AG04449 (cell line): ENCODE results near the gene RASGRP2.

Source experiments
- CTCF ChIA-PET: fragments of 350-600 bp; formaldehyde crosslinking; extraction: SDS; loops from one replicate; lab custom pipeline; 2021; ENCODE audit warnings: antibody characterized with exemption; lab: Yijun Ruan, JAX
- POLR2A ChIA-PET: fragments of 400-600, 350-600 bp; formaldehyde crosslinking; extraction: SDS; loops from one replicate; lab custom pipeline; 2020; ENCODE audit warnings: antibody characterized with exemption, inconsistent platforms; lab: Yijun Ruan, JAX
- DNase-seq: peaks from one replicate; pipeline ENCODE4 v3.0.0-alpha.2; 2010; ENCODE audit warnings: low read depth, low spot score
- H3K4me3 ChIP-seq: 2 replicates; pipeline ENCODE4 v1.5.1; 2011; ENCODE audit warnings: low read depth, mild to moderate bottlenecking, control low read depth, low read length
- TF ChIP-seq, protein P1 (sequence below): IDR thresholded peaks from one replicate; pipeline ENCODE4 v1.5.1; 2011; ENCODE audit warnings: mild to moderate bottlenecking, moderate library complexity, low read length, control low read depth, inconsistent platforms; ENCODE audit not compliant: insufficient read depth; ENCODE audit errors: missing control alignments

Gene RASGRP2

DNA sequence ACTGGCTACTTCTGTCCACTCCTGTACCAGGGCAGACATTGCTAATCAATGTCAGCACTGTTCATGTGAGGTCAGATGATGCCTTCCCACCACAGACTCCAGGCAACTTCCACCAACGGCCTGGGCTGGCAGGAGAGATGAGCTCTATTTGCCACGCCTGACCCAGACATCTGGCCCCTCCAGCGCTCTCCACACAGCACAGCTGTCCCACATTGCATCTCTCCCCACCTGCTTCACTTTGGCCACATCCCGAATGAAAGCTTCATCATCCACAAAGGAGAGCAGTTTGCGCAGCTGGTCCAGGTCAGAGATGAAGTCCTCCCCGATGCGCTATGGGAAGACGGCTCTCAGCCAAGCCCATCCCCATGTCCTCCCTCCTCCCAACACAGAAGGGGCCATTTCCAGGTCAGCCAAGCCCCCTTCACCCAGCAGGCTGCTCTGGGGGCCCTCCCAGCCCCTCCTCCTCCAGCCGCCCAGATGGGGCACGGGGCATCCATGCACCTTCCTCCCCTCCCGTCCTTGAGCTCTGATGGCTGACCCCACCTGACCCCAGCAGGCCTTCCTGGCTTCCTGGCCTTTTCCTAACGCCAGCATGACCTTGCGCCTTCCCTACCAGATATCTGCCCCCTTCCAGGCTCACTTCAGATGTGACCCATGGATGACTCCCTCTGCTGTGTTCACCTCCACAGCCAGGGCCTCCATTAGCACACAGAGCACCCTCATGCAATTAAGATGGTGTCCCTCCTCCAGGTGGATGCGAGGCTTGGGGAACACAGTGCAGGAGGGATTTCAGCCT lies 8.4 kb upstream of the RASGRP2 start:
- DNase-seq, result no peak
- POLR2A ChIA-PET, result no interaction called here
- TF ChIP-seq, protein P1, sequence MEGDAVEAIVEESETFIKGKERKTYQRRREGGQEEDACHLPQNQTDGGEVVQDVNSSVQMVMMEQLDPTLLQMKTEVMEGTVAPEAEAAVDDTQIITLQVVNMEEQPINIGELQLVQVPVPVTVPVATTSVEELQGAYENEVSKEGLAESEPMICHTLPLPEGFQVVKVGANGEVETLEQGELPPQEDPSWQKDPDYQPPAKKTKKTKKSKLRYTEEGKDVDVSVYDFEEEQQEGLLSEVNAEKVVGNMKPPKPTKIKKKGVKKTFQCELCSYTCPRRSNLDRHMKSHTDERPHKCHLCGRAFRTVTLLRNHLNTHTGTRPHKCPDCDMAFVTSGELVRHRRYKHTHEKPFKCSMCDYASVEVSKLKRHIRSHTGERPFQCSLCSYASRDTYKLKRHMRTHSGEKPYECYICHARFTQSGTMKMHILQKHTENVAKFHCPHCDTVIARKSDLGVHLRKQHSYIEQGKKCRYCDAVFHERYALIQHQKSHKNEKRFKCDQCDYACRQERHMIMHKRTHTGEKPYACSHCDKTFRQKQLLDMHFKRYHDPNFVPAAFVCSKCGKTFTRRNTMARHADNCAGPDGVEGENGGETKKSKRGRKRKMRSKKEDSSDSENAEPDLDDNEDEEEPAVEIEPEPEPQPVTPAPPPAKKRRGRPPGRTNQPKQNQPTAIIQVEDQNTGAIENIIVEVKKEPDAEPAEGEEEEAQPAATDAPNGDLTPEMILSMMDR, result no peak
- CTCF ChIA-PET, result interaction anchor here (1.0 to 2.2 kb wide), 3 partner anchors 10 to 15 kb away, joined by 3 to 17 read pairs (median 4); no protein-coding TSS in a partner anchor
- no peak overlapping the region for H3K4me3 ChIP-seq

DNA sequence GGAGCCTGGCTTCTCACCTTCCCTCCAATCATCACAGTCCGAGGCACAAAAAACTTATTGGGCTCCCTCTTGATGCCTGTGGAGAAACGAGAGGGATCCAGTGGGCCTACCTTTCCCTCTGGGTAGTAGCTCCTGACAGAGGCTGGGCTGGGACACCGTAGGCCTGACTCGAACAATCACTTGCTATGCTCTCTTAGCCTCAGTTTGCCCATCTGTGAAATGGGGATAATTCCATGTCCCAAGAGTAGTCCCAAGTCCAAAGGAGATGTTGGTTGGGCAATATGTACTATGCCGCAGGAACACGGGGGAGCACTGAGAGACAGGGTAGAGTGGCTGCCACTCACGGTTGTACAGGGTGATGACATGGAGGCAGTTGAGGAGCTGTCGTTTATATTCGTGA lies 7.6 kb upstream of the RASGRP2 start:
- no peak overlapping the region for H3K4me3 ChIP-seq
- DNase-seq, result no peak
- CTCF ChIA-PET, result interaction anchor here (1.0 to 2.2 kb wide), 3 partner anchors 9 to 16 kb away, joined by 3 to 17 read pairs (median 4); no protein-coding TSS in a partner anchor
- POLR2A ChIA-PET, result no interaction called here
- TF ChIP-seq, protein P1, result no peak

DNA sequence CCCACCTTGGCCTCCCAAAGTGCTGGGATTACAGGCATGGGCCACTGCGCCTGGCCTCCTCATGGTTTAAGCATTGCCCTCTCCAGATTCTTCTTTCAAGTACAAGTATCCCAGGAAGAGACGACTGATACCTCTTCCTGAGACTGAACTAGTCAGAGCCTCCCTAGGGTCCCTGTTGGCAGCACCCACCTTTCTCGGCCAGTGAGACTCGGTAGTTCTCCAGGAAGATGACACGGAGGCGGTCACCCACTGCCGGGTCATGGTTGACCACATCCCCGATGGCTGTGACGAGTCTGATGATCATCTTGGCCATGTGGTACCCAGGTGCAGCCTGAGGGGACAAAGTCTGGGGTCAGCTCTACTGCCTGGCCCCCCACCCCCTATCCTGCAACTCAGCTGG lies 7.2 kb upstream of the RASGRP2 start:
- H3K4me3 ChIP-seq, result no peak overlapping the region
- TF ChIP-seq, protein P1, result no peak
- CTCF ChIA-PET, result interaction anchor here (2.2 kb wide), 1 partner anchor 9 kb away, joined by 17 read pairs; no protein-coding TSS in a partner anchor
- POLR2A ChIA-PET, result no interaction called here
- no peak for DNase-seq

DNA sequence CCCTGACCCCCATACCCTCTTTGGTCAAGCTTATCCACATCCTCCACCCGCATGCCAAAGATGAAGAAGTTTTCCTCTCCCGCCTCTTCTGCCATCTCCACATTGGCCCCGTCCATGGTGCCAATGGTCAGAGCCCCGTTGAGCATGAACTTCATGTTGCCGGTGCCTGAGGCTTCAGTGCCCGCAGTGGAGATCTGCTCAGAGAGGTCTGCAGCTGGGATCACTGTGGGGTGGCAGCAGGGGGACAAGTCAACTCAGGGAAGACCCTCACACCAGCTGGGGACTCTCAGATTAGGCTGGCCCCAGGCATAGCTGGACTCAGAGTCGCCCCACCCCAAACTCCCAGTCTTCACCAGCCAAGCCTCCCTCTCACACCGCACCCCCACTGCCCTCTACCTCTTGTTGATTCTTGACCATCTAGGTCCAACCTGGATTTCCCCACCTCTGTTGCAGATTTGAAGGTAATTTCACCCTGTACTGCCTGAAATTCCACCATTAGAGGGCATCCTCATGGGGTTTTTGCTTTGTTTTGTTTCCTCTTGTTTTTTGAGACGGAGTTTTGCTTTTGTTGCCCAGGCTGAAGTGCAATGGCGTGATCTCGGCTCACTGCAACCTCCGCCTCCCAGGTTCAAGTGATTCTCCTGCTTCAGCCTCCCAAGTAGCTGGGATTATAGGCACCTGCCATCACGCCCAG lies 6.6 kb upstream of the RASGRP2 start:
- POLR2A ChIA-PET, result no interaction called here

DNA sequence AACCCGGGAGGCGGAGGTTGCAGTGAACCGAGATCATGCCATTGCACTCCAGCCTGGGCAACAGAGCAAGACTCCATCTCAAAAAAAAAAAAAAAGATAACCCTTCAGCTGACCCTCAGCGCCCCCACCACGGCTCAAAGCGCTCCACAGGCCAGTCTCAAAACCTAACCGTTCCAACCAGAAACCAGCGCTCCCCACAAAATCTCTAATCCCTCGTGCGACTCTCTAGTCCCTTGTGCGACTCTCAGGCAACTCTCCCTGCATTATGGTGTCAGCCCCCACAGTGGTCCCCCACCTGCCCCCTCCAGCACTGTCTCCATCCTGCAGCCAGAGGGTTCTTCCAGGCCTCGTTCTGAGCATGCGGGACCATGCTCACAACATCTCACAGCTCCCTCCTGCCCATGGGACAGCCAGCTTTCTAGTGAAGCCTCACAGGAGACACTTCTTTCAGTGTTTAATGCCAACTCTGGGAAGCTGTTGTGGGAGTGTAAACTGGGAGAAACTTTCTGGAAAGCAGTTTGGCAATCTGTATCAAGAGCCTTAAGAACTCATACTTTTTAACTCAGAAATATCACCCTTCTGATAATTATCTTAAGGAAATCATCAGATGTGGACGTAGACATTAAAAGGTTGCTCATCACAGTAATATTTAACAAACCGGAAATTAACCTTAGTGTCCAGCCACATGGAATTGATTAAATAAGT lies 4.2 kb upstream of the RASGRP2 start:
- H3K4me3 ChIP-seq, result no peak overlapping the region
- POLR2A ChIA-PET, result no interaction called here
- peak; percentile 44 for DNase-seq
- TF ChIP-seq, protein P1, result no peak
- CTCF ChIA-PET, result interaction anchor here (0.8 to 1.8 kb wide), 4 partner anchors 13 to 299 kb away, joined by 3 to 5 read pairs (median 4); no protein-coding TSS in a partner anchor

More for the DNA sequence above, 6.6 kb upstream of the RASGRP2 start:
- TF ChIP-seq, protein P1, result no peak
- DNase-seq, result no peak
- CTCF ChIA-PET, result interaction anchor here (1.7 to 2.2 kb wide), 2 partner anchors 8 to 24 kb away, joined by 5 to 17 read pairs; no protein-coding TSS in a partner anchor
- no peak overlapping the region for H3K4me3 ChIP-seq
